Osteoblast (primary cell): Measurements from ENCODE around the gene BZW2. TPM values are rescaled to one million over a fixed set of nuclear protein-coding genes. Genes with fewer than 3 reads are reported as not detected.
A peak's percentile ranks its signal among the peaks of the same experiment; 100 is the strongest.

Experiments
- DNase-seq: peaks from one replicate; pipeline ENCODE4 v3.0.0; 2011; ENCODE audit warnings: low spot score, mixed read lengths; ENCODE audit not compliant: insufficient read length; ENCODE audit errors: missing footprints
- H2AFZ ChIP-seq: 2 replicates; pipeline ENCODE4 v1.6.0; 2011; ENCODE audit warnings: mild to moderate bottlenecking, low read length
- H3K27ac ChIP-seq: 2 replicates; pipeline ENCODE4 v1.5.1; 2011; ENCODE audit warnings: mild to moderate bottlenecking, low read depth, low read length, moderate library complexity
- H3K27me3 ChIP-seq: 2 replicates; pipeline ENCODE4 v1.6.0; 2012; ENCODE audit warnings: mild to moderate bottlenecking, control low read depth, inconsistent platforms, low read length, moderate library complexity; ENCODE audit not compliant: insufficient read depth
- H3K36me3 ChIP-seq: 2 replicates; pipeline ENCODE4 v1.5.1; 2011; ENCODE audit warnings: mild to moderate bottlenecking, low read length, control low read depth, moderate library complexity; ENCODE audit not compliant: insufficient read depth
- H3K4me1 ChIP-seq: 2 replicates; pipeline ENCODE4 v1.5.1; 2011; ENCODE audit warnings: mild to moderate bottlenecking, low read length, control low read depth, moderate library complexity; ENCODE audit not compliant: insufficient read depth
- H3K4me2 ChIP-seq: 2 replicates; pipeline ENCODE4 v1.6.0; 2011; ENCODE audit warnings: mild to moderate bottlenecking, low read length; ENCODE audit not compliant: insufficient read depth
- H3K4me3 ChIP-seq: fragments of 200-600 bp; sonication (generic); 3 replicates; pipeline ENCODE4 v1.5.1; 2012; ENCODE audit warnings: mild to moderate bottlenecking, low read length, inconsistent platforms; ENCODE audit not compliant: insufficient read depth
- H3K79me2 ChIP-seq: 2 replicates; pipeline ENCODE4 v1.6.0; 2012; ENCODE audit warnings: mild to moderate bottlenecking, low read length, control low read depth, inconsistent platforms; ENCODE audit not compliant: insufficient read depth
- H3K9me3 ChIP-seq: 2 replicates; pipeline ENCODE4 v1.5.1; 2011; ENCODE audit warnings: low read depth, low read length, control low read depth
- H4K20me1 ChIP-seq: 2 replicates; pipeline ENCODE4 v1.6.0; 2012; ENCODE audit warnings: mild to moderate bottlenecking, low read length, control low read depth; ENCODE audit not compliant: insufficient read depth
- total RNA-seq: library from RNA; depleted of rRNA; stranded (reverse); fragments of >200 nt; gene quantifications from 2 replicates; pipeline ENCODE4 v1.2.3, GENCODE V29; 2012
- TF ChIP-seq, protein P1 (sequence below): IDR thresholded peaks from 2 replicates; pipeline ENCODE4 v1.5.1; 2011; ENCODE audit warnings: mild to moderate bottlenecking, low read depth, low read length, moderate library complexity; ENCODE audit errors: extremely low read depth

BZW2 gene
- total RNA-seq, 1 donor: 52.8 TPM

DNA sequence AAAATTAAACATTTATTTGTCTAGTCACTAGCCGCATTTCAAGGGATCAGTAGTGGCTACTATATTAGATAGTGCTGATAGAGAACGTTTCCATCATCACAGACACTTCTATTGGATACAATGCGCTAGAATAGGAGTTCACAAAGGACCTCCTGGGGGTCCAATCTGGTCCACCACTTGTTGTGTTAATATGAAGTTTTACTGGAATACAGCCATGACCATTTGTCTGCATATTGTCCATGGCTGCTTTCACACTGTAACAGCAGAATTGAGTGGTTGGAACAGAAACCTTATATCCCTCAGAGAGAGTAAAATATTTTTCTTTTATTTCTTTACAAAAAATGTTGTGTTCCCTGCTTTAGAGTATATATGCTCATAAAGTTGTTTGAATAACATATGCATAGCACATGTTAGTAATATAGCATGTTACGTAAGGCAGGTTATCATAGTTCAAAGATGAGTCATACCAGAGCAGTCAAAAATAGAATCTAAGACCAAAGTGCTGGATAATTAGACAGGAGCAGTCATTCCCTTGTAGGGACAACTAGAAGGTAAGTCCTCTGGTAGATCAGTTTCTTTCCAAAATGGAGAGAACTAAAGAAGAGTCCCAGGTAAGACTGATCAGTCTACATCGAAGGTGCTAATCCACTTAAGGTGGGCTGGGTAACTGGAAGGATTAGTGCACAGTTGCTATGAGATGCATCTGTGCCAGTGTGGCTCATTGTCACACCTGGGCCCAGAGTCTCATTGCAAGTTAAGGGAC lies 14.9 kb downstream of the BZW2 start:
- H3K9me3 ChIP-seq: no peaks in the 10 kb centered on the region
- no peaks in the 10 kb centered on the region for H3K27me3 ChIP-seq
- no peaks in the 10 kb centered on the region for H3K36me3 ChIP-seq
- peaks cover 82% of the 10 kb centered on the region for H3K79me2 ChIP-seq
- peak overlapping the region; percentile 38 for H3K27ac ChIP-seq
- no peak overlapping the region for H2AFZ ChIP-seq
- H3K4me2 ChIP-seq: peak overlapping the region; percentile 14
- H3K4me1 ChIP-seq: peaks cover 20% of the 10 kb centered on the region
- TF ChIP-seq, protein P1, sequence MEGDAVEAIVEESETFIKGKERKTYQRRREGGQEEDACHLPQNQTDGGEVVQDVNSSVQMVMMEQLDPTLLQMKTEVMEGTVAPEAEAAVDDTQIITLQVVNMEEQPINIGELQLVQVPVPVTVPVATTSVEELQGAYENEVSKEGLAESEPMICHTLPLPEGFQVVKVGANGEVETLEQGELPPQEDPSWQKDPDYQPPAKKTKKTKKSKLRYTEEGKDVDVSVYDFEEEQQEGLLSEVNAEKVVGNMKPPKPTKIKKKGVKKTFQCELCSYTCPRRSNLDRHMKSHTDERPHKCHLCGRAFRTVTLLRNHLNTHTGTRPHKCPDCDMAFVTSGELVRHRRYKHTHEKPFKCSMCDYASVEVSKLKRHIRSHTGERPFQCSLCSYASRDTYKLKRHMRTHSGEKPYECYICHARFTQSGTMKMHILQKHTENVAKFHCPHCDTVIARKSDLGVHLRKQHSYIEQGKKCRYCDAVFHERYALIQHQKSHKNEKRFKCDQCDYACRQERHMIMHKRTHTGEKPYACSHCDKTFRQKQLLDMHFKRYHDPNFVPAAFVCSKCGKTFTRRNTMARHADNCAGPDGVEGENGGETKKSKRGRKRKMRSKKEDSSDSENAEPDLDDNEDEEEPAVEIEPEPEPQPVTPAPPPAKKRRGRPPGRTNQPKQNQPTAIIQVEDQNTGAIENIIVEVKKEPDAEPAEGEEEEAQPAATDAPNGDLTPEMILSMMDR: no peak
- H3K4me3 ChIP-seq: no peak overlapping the region
- DNase-seq: no peak
- H4K20me1 ChIP-seq: peaks cover 4% of the 10 kb centered on the region

DNA sequence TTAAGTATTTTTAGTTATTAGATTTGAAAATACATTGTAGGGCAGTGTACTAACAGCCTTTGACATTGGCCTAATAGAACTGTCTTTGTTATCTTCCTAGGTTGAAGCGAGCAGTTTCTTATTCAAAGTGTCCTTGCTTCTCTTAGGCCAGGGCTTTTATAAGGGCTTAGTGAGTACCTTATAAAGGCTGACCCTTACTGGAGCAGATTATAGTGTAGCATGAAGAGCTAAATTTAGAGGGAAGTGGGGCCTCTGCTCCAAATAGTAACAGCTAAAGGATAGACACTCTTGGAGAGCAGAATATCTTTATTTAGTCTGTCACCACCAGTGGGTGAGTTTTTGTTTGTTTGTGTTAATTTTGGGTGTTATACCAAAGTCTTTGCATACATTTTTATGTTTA lies 15.9 kb downstream of the BZW2 start:
- Histone ChIP-seq H3K4me2 (no peak overlapping the region), H3K4me3 (no peak overlapping the region), H3K4me1 (peaks cover 20% of the 10 kb centered on the region), H3K36me3 (peaks cover 5% of the 10 kb centered on the region), H3K79me2 (peaks cover 73% of the 10 kb centered on the region), H3K9me3 (no peaks in the 10 kb centered on the region), H3K27me3 (no peaks in the 10 kb centered on the region), H2AFZ (no peak overlapping the region), H4K20me1 (peaks cover 4% of the 10 kb centered on the region), H3K27ac (peak overlapping the region; percentile 25)
- DNase-seq: no peak
- TF ChIP-seq, protein P1: no peak

DNA sequence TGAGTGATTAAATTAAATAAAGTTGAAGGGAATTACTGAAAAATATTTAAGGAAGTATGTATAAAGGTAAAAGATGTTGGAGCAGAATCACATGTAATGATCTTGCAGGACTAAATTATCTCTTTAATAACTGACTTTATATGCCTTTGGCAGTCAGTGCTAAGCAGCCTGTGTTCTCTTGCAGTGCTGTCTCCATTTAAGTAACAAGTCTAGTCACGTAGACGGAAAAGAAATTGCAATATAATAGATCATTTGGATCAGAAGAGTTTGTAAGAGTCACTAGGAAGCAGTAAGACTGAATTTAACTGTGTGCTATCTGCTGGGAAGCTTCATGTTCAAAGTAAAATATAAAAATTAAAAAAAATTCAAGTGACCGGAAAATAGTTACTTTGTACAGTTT lies 21.4 kb downstream of the BZW2 start:
- Histone ChIP-seq H3K9me3 (no peaks in the 10 kb centered on the region), H3K4me2 (peak overlapping the region; percentile 56), H3K36me3 (peaks cover 8% of the 10 kb centered on the region), H3K4me3 (no peak overlapping the region), H3K27me3 (no peaks in the 10 kb centered on the region), H3K4me1 (peaks cover 32% of the 10 kb centered on the region), H2AFZ (no peak overlapping the region), H3K79me2 (peaks cover 49% of the 10 kb centered on the region), H4K20me1 (no peaks in the 10 kb centered on the region), H3K27ac (peak overlapping the region; percentile 97)
- TF ChIP-seq, protein P1: no peak
- no peak for DNase-seq

DNA sequence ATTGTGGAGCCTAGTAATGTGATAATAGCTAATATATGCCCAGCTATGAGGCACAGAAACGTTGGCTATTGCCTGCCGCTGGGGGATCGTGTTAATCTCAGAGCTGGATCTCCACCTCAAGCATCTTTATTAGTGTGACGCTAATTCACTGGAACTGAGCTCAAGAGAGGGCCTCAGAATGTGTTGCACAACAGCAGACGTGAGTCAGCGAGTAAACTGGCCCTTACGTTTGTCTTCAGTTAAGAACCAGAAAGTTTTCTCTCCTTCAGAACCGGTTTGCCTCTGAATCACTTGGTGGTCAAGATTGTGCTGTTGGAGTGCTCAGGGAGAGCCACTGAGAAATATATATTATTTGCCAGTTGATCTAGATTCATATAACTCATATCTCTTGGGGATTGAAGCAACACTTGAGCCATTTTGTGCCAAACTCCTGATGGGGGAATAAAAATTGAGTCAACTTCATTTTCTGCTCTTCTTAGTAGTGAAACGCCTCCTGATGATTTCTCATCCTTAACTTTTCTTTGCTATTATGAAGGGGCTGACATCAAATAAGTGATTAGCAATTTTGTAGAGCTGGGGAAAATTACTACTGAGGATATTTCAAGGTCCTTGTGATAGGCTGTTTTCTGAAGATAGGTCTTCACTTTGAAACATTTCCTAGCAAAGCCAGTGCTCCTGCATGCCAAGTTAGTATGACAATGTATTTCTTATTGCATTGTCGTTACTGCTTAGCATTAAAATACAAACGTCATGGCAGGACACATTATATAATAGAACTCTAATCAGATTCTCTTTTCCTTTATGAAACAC lies 22.3 kb downstream of the BZW2 start:
- Histone ChIP-seq H3K36me3 (peaks cover 12% of the 10 kb centered on the region), H2AFZ (no peak overlapping the region), H4K20me1 (no peaks in the 10 kb centered on the region), H3K79me2 (peaks cover 47% of the 10 kb centered on the region), H3K4me3 (peak overlapping the region; percentile 13), H3K27me3 (no peaks in the 10 kb centered on the region), H3K4me1 (peaks cover 32% of the 10 kb centered on the region), H3K9me3 (no peaks in the 10 kb centered on the region), H3K4me2 (peak overlapping the region; percentile 69), H3K27ac (peak overlapping the region; percentile 97)
- TF ChIP-seq, protein P1: peak; percentile 35
- DNase-seq: peak; percentile 81
